HG02759 (cell line): ENCODE measurements around the gene MYH2.
A peak's percentile ranks its signal among the peaks of the same experiment; 100 is the strongest.
"Not testable (repeated sequence)": the region's sequence is repeated elsewhere in the genome, so short reads cannot be mapped to it uniquely, and the experiment has no call there.

Experiments used
- ATAC-seq: cut with Tn5 transposase; IDR thresholded peaks from one replicate; pipeline ENCODE4 v1.9.1; 2021; ENCODE audit warnings: mild to moderate bottlenecking, moderate library complexity; ENCODE audit not compliant: unreplicated experiment

MYH2 gene

DNA sequence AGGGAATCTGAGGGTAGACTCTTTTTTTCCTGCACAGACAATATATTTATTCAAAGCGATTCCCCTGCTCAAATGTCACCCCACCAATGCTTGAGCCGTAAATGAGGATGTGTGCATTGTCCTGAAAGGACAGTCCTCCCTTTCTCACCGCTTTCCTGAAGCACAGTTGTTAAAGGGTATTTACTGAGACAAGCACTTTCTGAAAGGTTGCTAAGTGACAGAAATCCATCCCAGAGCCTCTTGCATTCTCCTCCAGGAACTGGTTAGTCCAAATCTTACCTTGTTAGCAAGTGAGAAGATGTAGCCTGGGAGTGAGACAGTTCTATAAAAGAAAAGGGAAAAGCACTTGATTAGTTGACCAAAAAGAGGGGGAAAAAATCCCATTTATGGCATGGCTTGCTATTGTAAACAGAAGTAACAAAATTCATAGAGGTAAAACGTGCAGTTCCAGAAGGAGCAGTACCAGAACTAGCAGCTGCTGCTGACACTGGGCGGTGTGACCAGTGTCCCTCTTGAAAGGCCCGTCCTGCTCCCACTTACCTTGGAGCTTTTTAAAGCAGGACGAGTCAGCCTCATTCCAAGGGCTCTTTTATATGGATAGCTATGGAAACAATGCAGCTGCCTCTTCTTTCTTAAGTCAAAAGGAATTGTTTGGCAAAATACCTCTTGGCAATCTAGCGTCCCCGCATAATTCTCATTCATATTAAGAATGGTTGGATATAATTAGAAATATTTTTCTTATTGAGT, at the start of gene MYH2:
MYH2 (minus strand) TSS at position 563 of the 747 bp plus-strand sequence. CDS start 1,738 bp downstream, outside the sequence.
- ATAC-seq: no peak

DNA sequence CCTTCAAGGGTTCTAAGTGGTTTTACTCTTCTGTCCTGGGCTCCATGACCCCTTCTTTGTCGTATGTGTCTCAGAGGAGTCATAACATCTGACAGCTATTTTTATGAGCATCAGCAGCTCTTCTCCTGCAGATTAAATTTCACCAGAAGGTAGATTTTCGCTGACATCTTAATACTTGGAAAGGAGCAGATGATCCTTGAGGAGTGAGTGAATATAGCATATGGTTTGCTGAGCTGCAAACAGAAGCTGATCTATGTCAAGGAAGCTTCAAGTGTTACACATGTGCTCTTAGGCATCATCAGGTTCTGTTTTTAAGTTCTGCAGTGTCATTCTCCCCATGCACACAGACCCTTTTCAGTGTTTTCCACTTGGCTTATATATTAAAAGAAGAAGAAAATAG, 49.2 kb upstream of the MYH2 start:
- ATAC-seq: no peak

DNA sequence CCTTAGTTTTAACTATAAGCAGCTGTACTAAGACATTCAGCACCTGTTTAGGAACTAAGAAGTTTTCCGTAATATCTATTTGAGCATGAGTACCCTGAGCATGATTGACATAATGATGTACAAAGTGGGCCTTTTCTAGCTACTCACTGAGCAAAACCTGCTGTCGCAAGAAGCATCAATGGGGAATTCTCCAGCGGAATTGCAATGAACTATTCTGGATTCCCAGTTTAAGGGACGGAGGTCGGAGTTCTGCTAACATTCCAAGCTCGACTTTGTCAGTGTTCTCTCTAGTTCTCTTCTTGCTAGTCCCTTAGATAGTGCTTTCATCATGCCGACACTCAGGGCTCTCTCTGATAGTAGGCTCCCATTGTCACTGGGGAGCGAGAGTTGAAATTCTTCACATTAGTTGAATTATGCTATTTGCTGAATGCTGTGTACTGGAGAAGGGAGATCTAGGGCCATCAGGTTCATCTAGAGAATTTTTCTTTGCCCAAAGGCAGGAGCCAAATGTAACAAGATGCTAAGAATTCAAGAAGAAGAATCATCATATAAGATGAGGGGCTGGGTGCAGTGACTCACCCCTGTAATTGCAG, 40.2 kb upstream of the MYH2 start:
- ATAC-seq: no peak

DNA sequence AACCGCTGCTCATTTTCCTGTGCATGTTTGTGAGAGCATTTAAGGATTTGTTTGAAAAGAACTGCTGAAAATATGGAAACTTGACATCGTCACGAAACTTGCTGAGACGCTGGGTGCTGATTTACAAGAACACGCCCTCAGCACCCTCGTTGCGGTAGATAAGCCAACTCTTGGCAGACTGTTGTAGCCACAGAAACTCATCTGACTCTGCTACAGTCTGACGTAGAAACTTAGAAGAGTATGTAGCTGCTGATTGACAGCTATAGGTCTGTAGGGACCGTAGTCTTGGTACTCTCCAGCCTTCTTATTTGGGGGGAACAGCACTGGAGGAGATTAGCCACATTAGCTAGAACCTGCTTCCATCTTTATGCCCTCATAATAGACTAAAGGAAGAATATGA, 36.1 kb upstream of the MYH2 start:
- no peak for ATAC-seq

DNA sequence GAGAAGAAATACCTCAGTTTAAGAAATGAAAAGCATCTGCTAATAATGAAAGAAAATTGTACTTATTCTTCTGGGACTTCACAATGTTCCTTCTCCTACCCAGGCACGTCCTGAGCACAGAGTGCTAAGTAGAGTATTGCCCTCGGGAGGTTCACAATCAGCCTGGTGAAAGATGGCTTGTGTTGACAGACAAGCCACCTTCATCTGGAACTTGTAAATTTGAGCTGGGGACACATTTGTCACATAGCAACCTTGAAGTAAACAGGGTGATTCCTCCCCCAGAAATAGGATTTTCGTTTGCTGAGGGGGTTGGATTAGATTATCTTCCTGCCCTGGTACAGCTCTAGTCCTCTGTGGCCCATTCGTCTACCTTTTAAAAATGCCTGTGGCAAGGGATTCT, 34.4 kb upstream of the MYH2 start:
- no peak for ATAC-seq

DNA sequence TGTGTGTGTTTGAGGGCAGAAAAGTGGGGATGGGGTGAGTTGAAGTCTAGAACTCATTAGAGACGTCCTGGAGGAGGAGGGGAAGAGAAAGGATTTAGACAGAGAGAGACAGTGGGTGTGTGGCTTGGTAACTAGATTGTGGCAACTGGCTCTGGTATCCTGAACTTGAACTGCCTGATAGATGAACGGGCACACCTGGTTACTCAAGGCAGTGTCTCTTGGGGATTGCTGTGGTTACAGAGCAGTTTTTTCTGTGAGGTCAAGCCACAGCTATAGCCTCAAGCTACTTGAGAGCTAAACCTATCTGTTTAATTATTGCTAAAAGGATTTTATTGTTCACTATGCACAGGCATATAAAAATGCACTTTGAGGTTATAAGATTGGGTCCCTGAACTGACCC, 29.8 kb upstream of the MYH2 start:
- peak; percentile 84 for ATAC-seq

DNA sequence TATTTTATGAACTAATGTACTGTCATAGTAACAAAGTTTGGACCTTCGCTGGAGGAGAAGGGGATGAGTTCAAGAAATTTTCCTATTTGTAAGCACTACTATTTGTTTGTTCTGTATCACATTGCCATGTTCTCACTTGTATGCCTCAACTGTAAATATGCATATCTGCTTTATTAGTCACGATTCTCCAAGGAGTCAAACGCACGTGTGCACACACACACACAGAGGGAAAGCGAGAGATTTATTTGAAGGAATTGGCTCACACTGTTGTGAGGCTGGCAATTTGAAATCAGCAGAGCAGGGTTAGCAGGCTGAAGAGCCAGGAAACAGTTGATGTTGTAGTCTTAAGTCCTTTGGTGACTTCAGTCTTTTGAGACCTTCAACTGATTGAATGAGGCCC, 24.9 kb upstream of the MYH2 start:
- ATAC-seq: no peak

DNA sequence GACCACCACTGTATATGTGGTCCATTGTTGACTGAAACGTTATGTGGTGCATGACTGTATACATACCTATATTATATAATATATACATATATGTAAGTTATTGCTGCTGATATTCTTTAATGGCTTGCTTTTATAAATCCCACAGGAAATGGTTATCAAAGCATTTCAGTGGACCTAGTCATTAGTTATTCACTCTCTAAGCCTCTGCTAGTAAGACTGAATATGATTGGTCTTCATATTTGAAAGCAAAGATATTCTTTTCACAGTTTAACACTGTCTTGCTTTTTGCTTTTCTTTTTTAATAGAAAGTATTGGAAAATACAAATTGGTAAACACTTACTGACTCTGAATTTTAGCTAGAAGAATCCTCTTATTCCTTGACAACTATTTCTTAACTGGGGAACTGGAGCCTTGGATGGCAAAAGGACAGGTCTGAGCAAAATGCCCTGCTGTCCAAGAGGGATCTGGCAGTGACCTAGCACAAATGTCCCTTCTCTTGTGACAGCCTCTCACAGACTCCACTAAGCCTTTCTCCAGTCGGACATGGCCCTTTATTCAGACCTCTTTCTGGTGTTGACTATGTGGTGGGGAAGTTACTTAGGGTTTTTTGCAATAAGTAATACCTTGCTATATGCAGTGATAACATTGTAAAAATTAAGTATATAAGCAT, 14.7 kb upstream of the MYH2 start:
- ATAC-seq: no peak

DNA sequence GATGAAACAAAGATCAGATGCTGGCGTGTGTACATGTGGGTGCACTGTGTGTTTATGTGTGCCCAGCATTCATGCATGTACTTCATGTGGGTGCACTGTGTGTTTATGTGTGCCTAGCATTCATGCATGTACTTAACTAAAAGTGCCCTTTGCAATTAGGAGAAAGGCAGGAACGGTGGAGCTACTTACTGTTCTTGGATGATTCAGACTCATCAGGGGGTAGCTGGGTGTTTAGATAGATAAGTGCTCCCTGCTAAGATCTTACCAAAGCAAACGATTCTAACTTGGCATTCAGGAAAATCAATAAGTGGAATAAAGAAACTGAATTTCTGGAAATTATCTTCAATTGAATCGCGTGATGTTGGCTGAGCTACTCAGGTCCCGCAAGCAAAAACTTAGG, 8.6 kb upstream of the MYH2 start:
- ATAC-seq: no peak

DNA sequence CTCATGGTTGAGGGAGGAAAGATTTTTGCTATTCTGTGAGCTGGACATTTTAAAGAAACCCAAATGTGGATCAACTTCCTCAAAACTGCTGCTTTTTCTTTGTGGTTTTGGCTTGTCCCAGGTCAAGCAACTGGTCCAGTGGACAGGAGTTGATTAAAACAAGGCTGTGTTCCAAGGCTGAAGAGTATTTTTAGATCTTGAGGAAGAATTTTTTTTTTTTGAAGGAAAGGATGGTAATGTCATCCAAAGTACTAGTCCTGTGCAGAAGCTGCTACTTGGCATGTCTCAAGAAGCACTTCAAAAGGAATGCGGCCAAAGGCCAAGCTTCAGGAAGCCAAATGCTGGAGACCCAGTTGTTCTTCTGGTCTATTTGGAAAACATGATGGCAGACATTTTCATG, 8.0 kb upstream of the MYH2 start:
- ATAC-seq: no peak

DNA sequence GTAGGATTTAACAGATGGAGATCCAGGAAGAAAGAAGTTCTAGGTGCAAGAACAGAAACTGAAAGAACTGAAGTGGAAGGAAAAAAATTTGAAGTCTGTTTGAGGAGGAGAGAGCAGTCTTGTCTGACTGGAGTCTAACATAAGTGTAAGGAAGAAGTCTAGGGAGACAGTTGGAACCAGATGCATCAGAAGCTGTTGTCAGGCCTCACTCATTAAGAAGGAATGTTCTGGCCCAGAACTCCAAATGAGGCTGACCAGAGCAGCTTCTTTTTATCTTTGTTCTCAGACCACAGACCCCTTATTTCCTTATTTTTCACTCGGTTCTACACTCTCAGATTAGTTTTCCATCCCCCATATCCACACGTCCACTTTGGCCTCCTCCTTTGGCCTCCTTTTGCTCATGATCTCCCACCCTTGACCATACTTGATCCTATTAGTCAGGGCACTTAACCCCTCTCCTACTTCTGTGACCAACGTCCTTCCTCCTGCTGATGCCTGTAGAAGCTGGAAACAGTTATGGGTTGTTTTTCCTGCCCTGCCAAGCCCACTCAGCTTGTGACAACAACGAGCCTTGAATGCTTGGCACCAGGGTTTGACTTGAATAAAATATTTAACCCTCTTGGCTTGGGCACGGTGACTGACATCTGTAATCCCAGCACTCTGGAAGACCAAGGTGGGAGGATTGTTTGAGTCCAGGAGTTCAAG, 7.0 kb upstream of the MYH2 start:
- no peak for ATAC-seq

DNA sequence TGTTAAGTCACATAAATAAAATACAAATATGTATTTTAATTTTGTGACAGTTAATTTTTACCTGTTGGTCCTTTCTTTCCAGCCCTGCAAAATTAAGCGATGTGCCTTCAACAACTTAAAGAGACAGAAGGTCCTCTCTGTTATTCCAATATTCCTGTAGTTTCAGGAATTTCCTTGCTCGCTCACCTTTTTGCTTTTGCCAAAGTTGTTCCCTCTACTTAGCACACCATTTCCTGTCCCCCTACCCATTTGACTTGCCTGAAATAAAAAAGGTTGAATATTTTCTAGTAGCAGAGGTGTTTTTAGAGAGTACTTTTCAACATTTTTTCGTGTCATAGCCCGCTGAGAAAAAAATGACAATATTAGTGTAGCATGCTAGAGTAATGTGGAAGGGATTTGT, 556 bp upstream of the MYH2 start:
- no peak for ATAC-seq

DNA sequence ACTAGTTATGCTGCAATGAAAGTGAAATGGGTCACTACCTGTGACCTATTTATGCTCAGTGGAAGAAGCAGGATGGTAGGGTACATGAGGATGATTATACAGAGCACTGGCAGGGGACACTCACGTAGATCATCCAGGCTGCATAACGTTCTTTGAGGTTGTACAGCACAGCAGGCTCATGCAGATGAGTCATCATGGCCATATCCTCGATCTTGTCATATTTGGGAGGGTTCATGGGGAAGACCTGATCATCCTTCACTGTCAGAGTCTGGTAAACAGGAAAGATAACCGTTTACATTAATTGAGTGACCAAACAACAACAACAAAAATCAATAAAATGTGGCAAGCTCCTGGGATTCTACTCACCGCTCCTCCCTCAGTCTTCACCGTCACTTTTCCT, 2.1 kb downstream of the MYH2 start:
- ATAC-seq: no peak

DNA sequence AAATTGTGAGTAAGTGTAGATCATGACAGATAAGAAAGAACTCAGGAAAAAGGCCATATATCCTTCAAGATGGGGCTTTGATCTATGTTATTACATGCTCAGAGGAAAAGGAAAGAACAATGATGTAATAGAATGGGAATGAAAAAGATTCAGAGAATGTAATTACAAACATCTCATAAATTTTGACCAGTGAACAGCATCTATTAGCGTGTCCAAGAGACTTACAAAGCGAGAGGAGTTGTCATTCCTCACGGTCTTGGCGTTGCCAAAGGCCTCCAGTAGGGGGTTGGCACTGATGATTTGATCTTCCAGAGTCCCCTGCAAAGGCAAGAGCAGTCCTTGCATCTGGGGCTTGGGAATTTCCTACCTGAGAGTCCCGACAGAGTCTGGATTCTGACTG, 6.0 kb downstream of the MYH2 start:
- not testable (repeated sequence) for ATAC-seq

DNA sequence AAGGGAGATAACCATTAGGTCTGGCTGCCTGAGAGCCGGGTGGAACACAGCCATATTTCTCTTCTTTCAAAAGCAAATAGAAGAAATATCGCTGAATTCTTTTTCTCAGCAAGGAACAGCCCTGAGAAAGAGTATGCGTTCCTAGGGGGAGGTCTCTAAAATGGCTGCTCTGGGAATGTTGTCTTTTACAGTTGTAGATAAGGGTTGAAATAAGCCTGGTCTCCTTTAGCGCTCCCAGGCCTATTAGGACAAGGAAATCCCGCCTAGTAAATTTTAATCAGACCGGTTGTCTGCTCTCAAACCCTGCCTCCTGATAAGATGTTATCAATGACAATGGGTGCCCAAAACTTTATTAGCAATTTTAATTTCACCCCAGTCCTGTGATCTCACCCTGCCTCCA, 8.3 kb downstream of the MYH2 start:
- not testable (repeated sequence) for ATAC-seq

DNA sequence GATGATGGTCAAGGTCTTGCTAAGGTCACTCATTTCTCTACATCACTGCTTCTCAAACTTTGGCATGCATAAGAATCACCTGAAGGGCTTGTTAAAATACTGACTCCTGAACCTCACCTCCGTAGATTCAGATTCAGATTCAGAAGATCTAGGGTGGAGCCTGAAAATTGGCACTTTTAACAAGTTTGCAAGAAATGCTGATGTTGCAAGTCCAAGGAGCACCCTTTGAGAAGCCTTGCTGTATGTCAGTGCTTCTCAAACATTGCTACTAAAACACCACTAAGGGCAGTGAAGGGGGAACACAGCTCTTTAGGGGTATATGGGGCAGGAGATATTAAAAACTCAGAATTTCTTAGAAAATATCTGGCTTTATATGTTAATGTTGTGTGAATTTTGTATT, 17.4 kb downstream of the MYH2 start:
- ATAC-seq: no peak

DNA sequence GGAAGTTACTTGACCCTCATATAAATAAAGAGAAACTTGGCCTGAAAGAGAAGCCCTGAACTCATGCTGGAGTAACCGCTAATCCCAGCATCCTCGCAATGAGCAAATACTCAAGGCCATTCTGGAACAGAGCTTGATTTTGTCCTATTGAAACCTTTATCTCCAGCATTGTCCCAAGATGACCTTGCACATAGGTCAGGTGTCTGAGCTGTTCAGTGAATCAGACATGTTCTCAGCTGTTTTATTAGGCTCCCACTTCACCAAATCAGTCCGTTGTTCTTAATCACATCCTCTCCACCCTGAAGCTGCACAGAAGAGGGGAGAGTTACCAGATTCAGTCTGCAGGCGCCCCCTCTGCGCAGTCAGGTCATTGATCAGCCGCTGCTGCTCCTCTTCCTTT, 22.0 kb downstream of the MYH2 start:
- ATAC-seq: no peak

DNA sequence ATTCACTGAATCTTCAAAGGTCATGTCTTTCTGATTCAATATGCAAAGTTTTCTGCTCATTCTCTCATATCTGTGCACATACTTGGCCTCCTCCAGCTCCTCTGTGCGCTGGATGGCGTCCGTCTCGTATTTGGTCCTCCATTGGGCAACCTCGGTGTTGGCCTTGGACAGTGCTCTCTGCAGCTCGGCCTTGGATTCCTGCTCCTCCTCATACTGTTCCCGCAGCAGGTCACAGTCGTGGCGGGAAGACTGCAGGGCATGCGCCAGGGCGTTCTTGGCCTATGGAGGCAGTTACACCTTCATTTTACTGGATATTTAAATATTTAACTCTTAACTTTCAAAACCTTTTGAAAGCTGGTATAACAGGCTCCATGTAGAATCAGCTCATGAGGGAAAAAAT, 22.9 kb downstream of the MYH2 start:
- ATAC-seq: no peak

DNA sequence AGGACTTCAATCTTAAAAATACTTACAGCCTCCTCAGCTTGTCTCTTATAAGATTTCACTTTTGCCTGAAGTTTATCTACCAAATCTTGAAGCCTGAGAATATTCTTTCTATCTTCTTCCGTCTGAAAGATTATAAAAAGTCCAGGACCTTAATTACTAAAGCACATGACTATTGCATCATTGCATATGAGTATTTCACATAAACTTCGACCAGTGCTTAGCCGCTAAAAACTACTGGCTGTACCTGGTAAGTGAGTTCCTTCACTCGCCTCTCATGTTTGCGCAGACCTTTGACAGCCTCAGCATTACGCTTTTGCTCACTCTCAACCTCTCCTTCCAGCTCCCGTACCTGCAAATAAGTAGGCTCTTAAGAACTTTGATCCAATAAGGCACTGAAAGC, 26.4 kb downstream of the MYH2 start:
- no peak for ATAC-seq

DNA sequence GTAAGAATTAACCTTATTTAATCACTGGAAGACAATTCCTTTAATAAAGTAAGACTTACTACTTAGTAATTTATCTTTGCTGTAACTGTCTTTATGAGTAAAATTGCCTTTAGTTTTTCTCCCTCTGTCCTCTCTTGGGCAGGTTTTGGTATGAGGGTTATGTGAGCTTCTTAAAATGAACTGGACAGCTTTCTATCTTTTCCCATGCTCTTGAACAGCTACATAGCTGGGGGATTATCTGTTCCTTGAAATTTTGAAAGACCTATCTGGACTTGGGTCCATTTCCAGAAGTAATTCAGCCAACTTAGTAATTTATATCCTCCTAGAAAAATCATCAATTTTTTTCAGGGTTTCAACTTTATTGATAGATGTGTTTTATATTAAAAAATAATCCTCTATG, 27.5 kb downstream of the MYH2 start:
- ATAC-seq: no peak

DNA sequence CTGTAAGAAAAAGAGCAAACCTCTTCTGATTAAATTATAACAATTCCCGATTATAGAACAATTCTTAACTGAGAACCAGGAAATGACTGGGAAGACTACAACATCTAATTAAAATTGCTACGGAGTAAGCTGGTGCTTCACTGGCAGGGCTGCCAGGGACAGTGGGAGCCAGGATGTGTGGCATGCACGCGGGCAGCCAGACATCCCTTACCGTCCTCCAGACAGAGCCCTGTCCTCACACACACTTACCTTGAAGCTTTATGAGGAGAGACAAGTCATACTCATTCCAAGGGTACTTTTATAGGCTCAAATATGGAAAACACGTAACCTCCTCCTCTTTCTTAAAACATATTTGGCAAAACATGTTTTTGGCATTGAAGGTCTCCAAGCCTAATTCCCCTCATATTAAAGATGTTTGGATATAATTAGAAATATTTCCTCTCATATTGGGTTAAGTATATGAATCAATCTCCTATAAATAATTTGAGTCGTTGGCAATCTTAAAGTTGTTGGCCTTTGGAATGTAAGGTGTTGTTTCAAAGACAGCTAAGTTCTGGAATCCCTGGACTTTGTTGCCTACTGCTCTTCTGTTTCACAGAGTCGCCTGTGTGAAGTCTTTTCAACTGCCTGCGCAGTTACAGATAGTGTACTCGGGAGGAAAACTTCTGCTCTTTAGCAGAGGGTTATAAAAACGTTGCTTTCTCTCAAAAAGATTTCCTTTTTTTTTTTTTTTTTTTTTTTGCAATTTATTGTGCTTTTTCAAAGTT, 31.0 kb downstream of the MYH2 start, which contains the start of gene MYH1:
MYH1 (minus strand) TSS at position 272 of the 767 bp plus-strand sequence. CDS start 1,900 bp downstream, outside the sequence.
- ATAC-seq: no peak
